HCT116 (cell line): Measurements from ENCODE around the gene MTM1. TPM values are rescaled to one million over a fixed set of nuclear protein-coding genes. Genes with fewer than 3 reads are reported as not detected.

Experiments
- ATAC-seq: fragments of 200-7000 bp; cut with Tn5 transposase; 2 replicates; pipeline ENCODE4 v1.9.1; 2020; ENCODE audit warnings: mild to moderate bottlenecking, moderate library complexity
- BruUV-seq: library from RNA; stranded (reverse); fragments of 400-500 nt; replicated peaks from 2 replicates; lab custom pipeline; 2021; lab: Mats Ljungman, UMichigan
- CTCF ChIA-PET: fragments of 300-600 bp; sonication (Branson Sonifier 250); formaldehyde crosslinking; loops from one replicate; lab custom pipeline; 2021; ENCODE audit warnings: antibody characterized with exemption; lab: Charles Lee
- POLR2A ChIA-PET: fragments of 300-600, 350-600 bp; sonication (Branson Sonifier 250); formaldehyde crosslinking; loops from one replicate; lab custom pipeline; 2021; ENCODE audit warnings: antibody characterized with exemption; lab: Charles Lee
- RAD21 ChIA-PET, 2 experiments: fragments of 300-600 bp; sonication (Branson Sonifier 250); formaldehyde crosslinking; loops; one replicate each; lab custom pipeline; 2023; ENCODE audit warnings: low total read pairs in 2 of 2; ENCODE audit not compliant: uncharacterized antibody in 2 of 2, unreplicated experiment in 2 of 2, low non-redundant PET in 1 of 2; lab: Charles Lee
- DNase-seq: peaks from one replicate; pipeline ENCODE4 v3.0.0-alpha.2; 2010; ENCODE audit warnings: low read depth, low spot score
- H2AFZ ChIP-seq: fragments of 200-600 bp; shearing (Covaris generic), sonication (generic); 2 replicates; pipeline ENCODE4 v1.6.1; 2017; ENCODE audit warnings: low read depth, mixed run types, mixed read lengths, antibody characterized with exemption, low read length; ENCODE audit not compliant: poor library complexity, severe bottlenecking
- H3K27ac ChIP-seq: 2 replicates; pipeline ENCODE4 v1.5.1; 2012; ENCODE audit warnings: low read depth, low read length
- H3K27me3 ChIP-seq: fragments of 200-600 bp; sonication (generic); 2 replicates; pipeline ENCODE4 v1.6.1; 2016; ENCODE audit warnings: mixed run types, low read length, mixed read lengths; ENCODE audit not compliant: insufficient read depth
- H3K36me3 ChIP-seq, 2 experiments: fragments of 200-500 bp in 1 of 2; fragments of 200-600 bp in 1 of 2; sonication (Bioruptor generic) in 1 of 2; sonication (generic) in 1 of 2; 2 replicates each; pipeline versions ENCODE4 v1.5.1 to v1.6.1; 2014 to 2016; ENCODE audit warnings: low read length in 2 of 2, inconsistent platforms in 1 of 2, mixed read lengths in 1 of 2, mixed run types in 1 of 2; ENCODE audit not compliant: insufficient read depth in 2 of 2, control insufficient read depth in 1 of 2
- H3K4me1 ChIP-seq, 2 experiments: fragments of 200-600 bp in 1 of 2; sonication (generic) in 1 of 2; 2 replicates each; pipeline versions ENCODE4 v1.5.1 to v1.6.1; 2012 to 2017; ENCODE audit warnings: low read length in 2 of 2, inconsistent platforms in 1 of 2, mild to moderate bottlenecking in 1 of 2, mixed read lengths in 1 of 2, mixed run types in 1 of 2, moderate library complexity in 1 of 2; ENCODE audit not compliant: insufficient read depth in 2 of 2, control insufficient read depth in 1 of 2
- H3K4me2 ChIP-seq: fragments of 200-600 bp; sonication (generic); 2 replicates; pipeline ENCODE4 v1.6.1; 2017; ENCODE audit warnings: mixed run types, low read length, mixed read lengths
- H3K4me3 ChIP-seq, 2 experiments: fragments of 200-600 bp in 1 of 2; sonication (generic) in 1 of 2; replicated peaks in 1 of 2; 2 replicates each; pipeline ENCODE4 v1.5.1; 2011 to 2016; ENCODE audit warnings: low read length in 2 of 2, control low read depth in 1 of 2, low read depth in 1 of 2, mild to moderate bottlenecking in 1 of 2, mixed read lengths in 1 of 2, mixed run types in 1 of 2
- H3K79me2 ChIP-seq: fragments of 200-600 bp; sonication (generic); 2 replicates; pipeline ENCODE4 v1.6.1; 2017; ENCODE audit warnings: mild to moderate bottlenecking, mixed run types, low read length, moderate library complexity, mixed read lengths; ENCODE audit not compliant: insufficient read depth
- H3K9ac ChIP-seq: fragments of 200-600 bp; sonication (generic); 2 replicates; pipeline ENCODE4 v1.6.1; 2016; ENCODE audit warnings: low read length, mixed read lengths
- H3K9me2 ChIP-seq: fragments of 200-600 bp; sonication (generic), shearing (Covaris generic); 2 replicates; pipeline ENCODE4 v1.6.1; 2017; ENCODE audit warnings: mixed run types, mild to moderate bottlenecking, moderate library complexity; ENCODE audit not compliant: insufficient read depth
- H3K9me3 ChIP-seq, 2 experiments: fragments of 200-500 bp in 1 of 2; fragments of 200-600 bp in 1 of 2; sonication (Bioruptor generic) in 1 of 2; sonication (generic) in 1 of 2; 2 replicates each; pipeline ENCODE4 v1.6.1; 2014 to 2017; ENCODE audit warnings: low read length in 2 of 2, mixed read lengths in 2 of 2, inconsistent platforms in 1 of 2, low read depth in 1 of 2, mild to moderate bottlenecking in 1 of 2, mixed run types in 1 of 2, moderate library complexity in 1 of 2; ENCODE audit not compliant: control insufficient read depth in 1 of 2, insufficient read depth in 1 of 2
- H4K20me1 ChIP-seq: fragments of 200-600 bp; sonication (generic), shearing (Covaris generic); 2 replicates; pipeline ENCODE4 v1.6.1; 2017; ENCODE audit warnings: mixed run types, mild to moderate bottlenecking, moderate library complexity; ENCODE audit not compliant: insufficient read depth
- EZH2 ChIP-seq: fragments of 200-600 bp; sonication (generic); IDR thresholded peaks from 2 replicates; pipeline ENCODE4 v1.6.1; 2017; ENCODE audit warnings: antibody characterized with exemption, mixed run types
- EZH2phosphoT487 ChIP-seq: fragments of 200-600 bp; IDR thresholded peaks from 2 replicates; pipeline ENCODE4 v1.6.1; 2018; ENCODE audit warnings: antibody characterized with exemption, borderline replicate concordance
- POLR2AphosphoS5 ChIP-seq: IDR thresholded peaks from 2 replicates; pipeline ENCODE4 v1.6.1; 2011; ENCODE audit warnings: mild to moderate bottlenecking, low read depth, low read length, moderate library complexity
- RAD21 ChIP-seq: IDR thresholded peaks from 2 replicates; pipeline ENCODE4 v1.6.1; 2012; ENCODE audit warnings: low read depth, mild to moderate bottlenecking
- SP1 ChIP-seq: IDR thresholded peaks from 2 replicates; pipeline ENCODE4 v1.6.1; 2012; ENCODE audit warnings: low read depth
- SRF ChIP-seq: IDR thresholded peaks from 2 replicates; pipeline ENCODE4 v1.6.1; 2012; ENCODE audit warnings: low read depth
- YY1 ChIP-seq: IDR thresholded peaks from 2 replicates; pipeline ENCODE4 v1.6.1; 2011; ENCODE audit warnings: low read length, low read depth, moderate library complexity, mild to moderate bottlenecking; ENCODE audit not compliant: insufficient replicate concordance; ENCODE audit errors: extremely low read depth
- ZNF274 ChIP-seq: fragments of 200-500 bp; sonication (Bioruptor generic); IDR thresholded peaks from 2 replicates; pipeline ENCODE4 v1.6.1; 2014; ENCODE audit warnings: mild to moderate bottlenecking, low read depth, low read length, inconsistent platforms
- intact Hi-C: fragments of 100-400 bp; cut with micrococcal nuclease; formaldehyde crosslinking; loops from 2 replicates; pipeline ENCODE4 v1.10.0; 2022
- total RNA-seq: library from RNA; stranded (reverse); gene quantifications from one replicate; pipeline ENCODE4 v1.2.1, GENCODE V29; 2021; ENCODE audit not compliant: unreplicated experiment
- TF ChIP-seq, protein P1 (sequence below): IDR thresholded peaks from 2 replicates; pipeline ENCODE4 v1.6.1; 2011; ENCODE audit warnings: mild to moderate bottlenecking, low read length, moderate library complexity; ENCODE audit not compliant: insufficient replicate concordance; ENCODE audit errors: extremely low read depth
- TF ChIP-seq, protein P2 (sequence below): IDR thresholded peaks from 2 replicates; pipeline ENCODE4 v1.6.1; 2012; ENCODE audit warnings: low read depth
- TF ChIP-seq, protein P3 (sequence below): IDR thresholded peaks from 2 replicates; pipeline ENCODE4 v1.6.1; 2012

Gene MTM1
- total RNA-seq, 1 experiment from 2014 or later, result 6.5 TPM

DNA sequence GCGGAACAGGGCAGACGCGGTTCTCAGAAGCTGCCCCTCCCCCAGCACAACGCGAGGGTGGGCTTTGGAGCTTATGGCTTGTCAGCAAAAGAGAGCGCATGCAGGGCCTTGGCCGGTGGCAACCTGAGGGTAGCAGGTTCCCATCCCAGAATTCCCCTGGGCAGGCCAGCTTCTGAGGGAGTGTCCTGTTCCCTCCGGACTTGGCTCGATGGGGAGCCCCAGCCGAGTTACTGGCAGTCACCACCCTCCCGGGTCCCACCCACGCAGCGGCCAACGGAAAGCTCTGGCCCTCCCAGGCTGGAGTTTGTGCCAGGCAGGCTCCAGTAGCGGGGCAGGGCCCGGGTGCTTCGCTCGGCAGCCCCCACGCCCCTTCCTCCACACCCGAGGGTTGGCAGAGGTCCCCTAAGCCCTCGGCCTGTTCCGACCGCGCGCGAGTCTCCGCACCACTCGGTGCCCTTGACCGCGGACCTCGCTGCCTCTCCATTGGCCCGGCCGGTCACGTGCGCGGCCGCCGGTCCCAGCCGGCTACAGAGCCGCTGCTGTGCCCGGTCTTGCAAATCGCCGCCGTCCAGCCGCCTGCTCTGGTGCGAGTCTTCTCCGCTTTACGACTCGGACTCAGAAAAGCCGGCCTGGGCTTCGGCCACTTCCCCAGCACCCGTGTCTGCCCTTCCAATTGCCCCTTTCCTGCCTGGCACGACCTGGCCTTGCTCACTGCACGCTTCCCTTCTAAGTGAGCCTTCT lies 20.9 kb upstream of the MTM1 start:
- DNase-seq (no peak), ATAC-seq (no peak)
- ChIA-PET RAD21 (no interaction called here), CTCF (no interaction called here)
- Histone ChIP-seq H3K4me3 (no peak overlapping the region), H2AFZ (no peak overlapping the region), H3K4me1 (peaks cover 0 to 7% of the 10 kb centered on the region in 2 experiments; a peak in 1 of 4 replicates), H3K79me2 (no peaks in the 10 kb centered on the region), H3K9ac (no peak overlapping the region), H3K9me3 (no peaks in the 10 kb centered on the region), H4K20me1 (no peaks in the 10 kb centered on the region), H3K27ac (no peak overlapping the region), H3K27me3 (no peaks in the 10 kb centered on the region), H3K9me2 (no peaks in the 10 kb centered on the region), H3K4me2 (no peak overlapping the region), H3K36me3 (no peaks in the 10 kb centered on the region)
- intact Hi-C loops, result loop anchor here (10.0 kb wide), 1 partner anchor 137 kb away; no protein-coding TSS in a partner anchor
- no TSS peak for BruUV-seq
- TF ChIP-seq EZH2 (no peak), EZH2phosphoT487 (no peak), SP1 (no peak), POLR2AphosphoS5 (no peak), RAD21 (no peak), ZNF274 (no peak), YY1 (no peak), SRF (no peak)
- TF ChIP-seq, protein P1, sequence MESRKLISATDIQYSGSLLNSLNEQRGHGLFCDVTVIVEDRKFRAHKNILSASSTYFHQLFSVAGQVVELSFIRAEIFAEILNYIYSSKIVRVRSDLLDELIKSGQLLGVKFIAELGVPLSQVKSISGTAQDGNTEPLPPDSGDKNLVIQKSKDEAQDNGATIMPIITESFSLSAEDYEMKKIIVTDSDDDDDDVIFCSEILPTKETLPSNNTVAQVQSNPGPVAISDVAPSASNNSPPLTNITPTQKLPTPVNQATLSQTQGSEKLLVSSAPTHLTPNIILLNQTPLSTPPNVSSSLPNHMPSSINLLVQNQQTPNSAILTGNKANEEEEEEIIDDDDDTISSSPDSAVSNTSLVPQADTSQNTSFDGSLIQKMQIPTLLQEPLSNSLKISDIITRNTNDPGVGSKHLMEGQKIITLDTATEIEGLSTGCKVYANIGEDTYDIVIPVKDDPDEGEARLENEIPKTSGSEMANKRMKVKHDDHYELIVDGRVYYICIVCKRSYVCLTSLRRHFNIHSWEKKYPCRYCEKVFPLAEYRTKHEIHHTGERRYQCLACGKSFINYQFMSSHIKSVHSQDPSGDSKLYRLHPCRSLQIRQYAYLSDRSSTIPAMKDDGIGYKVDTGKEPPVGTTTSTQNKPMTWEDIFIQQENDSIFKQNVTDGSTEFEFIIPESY, result no peak
- TF ChIP-seq, protein P2, sequence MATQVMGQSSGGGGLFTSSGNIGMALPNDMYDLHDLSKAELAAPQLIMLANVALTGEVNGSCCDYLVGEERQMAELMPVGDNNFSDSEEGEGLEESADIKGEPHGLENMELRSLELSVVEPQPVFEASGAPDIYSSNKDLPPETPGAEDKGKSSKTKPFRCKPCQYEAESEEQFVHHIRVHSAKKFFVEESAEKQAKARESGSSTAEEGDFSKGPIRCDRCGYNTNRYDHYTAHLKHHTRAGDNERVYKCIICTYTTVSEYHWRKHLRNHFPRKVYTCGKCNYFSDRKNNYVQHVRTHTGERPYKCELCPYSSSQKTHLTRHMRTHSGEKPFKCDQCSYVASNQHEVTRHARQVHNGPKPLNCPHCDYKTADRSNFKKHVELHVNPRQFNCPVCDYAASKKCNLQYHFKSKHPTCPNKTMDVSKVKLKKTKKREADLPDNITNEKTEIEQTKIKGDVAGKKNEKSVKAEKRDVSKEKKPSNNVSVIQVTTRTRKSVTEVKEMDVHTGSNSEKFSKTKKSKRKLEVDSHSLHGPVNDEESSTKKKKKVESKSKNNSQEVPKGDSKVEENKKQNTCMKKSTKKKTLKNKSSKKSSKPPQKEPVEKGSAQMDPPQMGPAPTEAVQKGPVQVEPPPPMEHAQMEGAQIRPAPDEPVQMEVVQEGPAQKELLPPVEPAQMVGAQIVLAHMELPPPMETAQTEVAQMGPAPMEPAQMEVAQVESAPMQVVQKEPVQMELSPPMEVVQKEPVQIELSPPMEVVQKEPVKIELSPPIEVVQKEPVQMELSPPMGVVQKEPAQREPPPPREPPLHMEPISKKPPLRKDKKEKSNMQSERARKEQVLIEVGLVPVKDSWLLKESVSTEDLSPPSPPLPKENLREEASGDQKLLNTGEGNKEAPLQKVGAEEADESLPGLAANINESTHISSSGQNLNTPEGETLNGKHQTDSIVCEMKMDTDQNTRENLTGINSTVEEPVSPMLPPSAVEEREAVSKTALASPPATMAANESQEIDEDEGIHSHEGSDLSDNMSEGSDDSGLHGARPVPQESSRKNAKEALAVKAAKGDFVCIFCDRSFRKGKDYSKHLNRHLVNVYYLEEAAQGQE, result no peak
- TF ChIP-seq, protein P3, sequence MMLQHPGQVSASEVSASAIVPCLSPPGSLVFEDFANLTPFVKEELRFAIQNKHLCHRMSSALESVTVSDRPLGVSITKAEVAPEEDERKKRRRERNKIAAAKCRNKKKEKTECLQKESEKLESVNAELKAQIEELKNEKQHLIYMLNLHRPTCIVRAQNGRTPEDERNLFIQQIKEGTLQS, result no peak
- TF ChIP-seq, all 23 proteins: peak for 0
- POLR2A ChIA-PET, result no interaction called here
